Stimulated activated CD8-positive, alpha-beta memory T cell treated with anti-CD3 and anti-CD28 coated beads, Interleukin-12 subunit alpha, Interleukin-12 subunit beta, amount 100 ng/mL, for 1 hour (primary cell): ENCODE results near the gene VPS9D1.

Source experiments
- DNase-seq: peaks from one replicate; pipeline ENCODE4 v3.0.0-alpha.2; 2020; ENCODE audit warnings: low read depth

Gene VPS9D1, protein sequence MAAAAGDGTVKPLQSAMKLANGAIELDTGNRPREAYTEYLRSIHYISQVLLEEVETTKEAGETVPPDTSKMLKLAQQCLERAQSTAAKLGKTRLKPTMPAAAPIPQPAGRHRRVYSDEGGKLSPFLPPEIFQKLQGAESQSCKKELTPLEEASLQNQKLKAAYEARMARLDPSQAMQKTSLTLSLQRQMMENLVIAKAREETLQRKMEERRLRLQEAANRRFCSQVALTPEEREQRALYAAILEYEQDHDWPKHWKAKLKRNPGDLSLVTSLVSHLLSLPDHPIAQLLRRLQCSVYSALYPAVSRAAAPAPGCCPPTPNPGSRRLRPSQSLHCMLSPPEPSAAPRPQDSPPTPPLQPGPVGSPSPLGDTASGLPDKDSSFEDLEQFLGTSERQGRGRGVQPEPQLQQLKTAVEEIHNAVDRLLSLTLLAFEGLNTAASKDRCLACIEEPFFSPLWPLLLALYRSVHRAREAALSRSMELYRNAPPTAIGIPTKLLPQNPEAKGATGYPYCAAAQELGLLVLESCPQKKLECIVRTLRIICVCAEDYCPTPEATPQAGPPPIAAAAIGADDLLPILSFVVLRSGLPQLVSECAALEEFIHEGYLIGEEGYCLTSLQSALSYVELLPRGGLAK

GRCh38 chr16:89720813-89721545 is at the start of gene VPS9D1, which contains the start of gene ZNF276:
Gene VPS9D1 (minus strand): TSS chr16:89720898. CDS start chr16:89720861, 37 bp downstream.
Gene ZNF276 (plus strand): TSS chr16:89721537. CDS start chr16:89721641, 104 bp downstream.
- DNase-seq, result peak; percentile 77

DNA sequence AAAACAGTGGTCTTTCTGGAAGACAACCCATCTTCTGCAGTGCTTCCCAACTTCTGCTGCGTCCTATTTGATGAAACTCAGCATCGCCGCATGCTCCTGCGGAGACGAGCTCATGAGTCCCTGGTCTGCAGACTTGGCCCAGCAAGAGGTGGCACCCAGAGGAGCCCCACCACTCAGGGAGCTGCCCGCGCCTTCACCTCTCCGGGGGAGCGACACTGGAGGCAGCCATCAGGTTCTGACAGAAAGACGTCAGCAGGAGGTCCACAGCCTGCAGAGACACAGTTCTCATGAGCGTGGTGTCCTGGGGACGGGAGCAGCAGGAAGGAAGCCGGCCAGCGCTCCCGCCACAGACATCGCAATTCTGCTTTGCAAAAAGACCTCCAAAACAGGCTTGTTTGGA is 49.7 kb upstream of the VPS9D1 start:
- DNase-seq, result no peak

DNA sequence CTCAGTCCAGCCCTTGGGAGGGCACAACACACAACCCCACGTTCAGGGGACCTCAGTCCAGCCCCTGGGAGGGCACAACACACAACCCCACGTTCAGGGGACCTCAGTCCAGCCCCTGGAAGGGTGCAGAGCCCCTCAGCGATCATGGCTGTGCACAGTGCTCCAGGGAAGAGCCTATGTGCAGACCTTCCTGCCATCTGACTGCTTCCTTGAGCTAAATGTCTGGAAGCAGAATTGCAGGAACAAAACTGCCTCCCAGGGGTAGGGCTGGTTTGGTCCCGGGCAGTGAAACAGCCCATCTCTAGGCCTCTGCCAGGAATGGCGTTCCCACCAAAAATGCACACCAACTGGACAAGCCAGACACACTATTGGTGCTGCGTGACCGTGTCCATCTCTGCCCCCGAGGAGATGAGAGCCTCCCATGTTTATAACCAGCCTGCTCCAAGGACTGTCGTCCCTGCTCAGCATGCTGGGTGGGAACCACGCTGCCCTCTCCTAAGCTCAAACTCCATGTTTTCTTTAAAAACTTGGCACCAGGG is 44.7 kb upstream of the VPS9D1 start:
- no peak for DNase-seq

DNA sequence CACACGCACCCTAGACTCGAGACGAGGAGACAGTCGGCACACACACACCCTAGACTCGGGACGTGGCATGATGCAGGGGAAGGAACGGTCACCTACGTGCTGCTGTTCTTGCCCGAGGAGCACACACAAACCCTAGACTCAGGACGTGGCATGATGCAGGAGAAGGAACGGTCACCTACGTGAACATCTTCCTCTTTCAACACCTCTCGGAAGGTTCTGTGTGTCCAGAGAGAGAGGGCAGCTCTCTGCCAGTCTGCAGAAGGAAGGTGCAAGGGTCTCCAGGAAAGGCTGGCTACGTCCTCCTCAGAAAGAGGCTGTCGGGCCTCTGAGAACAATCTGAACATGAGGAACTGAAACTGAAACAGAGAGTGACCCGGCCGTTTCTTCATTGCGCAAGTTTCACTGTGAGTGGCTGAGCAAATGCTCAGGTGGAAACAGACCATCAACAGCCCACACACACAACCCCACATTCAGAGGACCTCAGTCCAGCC is 44.1 kb upstream of the VPS9D1 start:
- DNase-seq, result peak; percentile 28

GRCh38 chr16:89761304-89761922 is 40.7 kb upstream of the VPS9D1 start:
- DNase-seq, result no peak

DNA sequence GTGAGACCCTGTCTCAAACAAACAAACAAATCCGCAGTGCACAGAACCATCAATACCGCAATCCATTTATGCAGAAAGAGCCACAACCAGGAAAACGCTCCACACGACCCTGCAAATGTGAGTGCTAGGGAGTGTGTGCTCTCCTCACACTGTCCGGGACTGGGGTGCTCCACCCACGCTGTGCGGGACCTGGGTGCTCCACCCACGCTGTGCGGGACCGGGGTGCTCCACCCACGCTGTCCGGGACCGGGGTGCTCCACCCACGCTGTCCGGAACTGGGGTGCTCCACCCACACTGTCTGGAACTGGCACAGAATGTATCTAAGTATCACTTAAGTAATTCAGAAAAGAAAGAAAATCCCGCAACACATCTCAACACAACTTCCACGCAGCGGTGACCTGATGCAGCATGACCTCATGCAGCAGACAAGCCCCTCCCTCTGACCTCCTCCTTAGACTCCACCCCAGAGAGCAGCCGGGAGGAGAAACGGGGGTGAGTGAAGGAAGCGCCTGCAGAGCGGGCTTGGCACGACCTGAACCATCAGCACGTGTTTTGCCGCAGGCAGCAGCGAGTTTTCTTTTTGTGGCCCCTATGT is 39.1 kb upstream of the VPS9D1 start:
- no peak for DNase-seq

DNA sequence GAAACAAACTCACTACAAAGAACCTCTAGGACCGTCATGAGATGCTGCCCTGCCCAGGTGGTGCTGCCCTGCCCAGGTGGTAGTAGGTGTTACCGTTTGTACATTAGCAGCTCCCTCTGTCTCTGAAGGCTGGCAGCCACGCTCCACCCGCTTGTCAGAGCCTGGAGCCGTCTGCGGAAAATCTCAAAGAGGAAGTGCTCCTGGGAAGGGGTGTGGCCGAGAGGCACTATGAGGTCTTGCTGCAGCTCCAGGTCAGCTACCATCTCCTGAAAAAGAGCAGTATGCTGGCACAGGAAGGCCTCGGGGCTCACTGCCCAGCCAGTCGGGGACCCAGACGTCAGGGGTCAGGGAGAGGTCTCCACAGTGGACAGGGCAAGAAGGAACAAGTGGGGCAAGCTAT is 28.9 kb upstream of the VPS9D1 start:
- no peak for DNase-seq

DNA sequence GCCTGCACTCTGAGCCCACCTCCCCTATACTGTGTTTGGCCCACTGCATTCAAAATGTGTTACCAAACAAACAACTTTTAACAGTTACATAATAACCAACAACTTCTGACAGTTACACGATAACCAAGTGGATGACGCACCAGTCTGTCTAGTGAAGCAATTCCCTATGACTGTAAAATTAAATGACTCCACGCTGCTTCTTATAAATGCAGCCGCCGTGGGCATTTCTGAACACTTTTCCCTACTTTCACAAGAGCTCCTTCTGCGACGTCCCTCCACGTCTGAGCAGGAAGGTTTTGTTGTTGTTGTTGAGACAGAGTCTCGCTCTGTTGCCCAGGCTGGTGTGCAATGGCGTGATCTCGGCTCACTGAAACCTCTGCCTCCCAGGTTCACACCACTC is 28.2 kb upstream of the VPS9D1 start:
- no peak for DNase-seq

DNA sequence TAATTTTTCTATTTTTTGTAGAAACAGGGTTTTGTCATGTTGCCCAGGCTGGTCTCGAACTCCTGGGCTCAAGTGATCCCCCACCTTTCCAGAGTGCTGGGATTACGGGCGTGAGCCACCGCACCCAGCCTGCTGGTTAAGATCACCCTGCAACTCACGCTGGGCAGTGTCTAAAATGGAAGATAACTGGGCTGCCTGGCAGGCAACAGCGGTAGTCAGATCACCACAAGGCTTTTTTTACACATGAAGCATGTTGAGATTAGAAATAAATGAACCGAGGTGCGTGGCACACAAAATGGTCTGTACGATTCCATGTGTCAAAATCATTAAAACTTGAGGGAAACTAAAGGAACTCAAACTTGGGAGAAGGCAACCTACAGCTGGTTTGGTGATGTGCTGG is 27.4 kb upstream of the VPS9D1 start:
- DNase-seq, result no peak

DNA sequence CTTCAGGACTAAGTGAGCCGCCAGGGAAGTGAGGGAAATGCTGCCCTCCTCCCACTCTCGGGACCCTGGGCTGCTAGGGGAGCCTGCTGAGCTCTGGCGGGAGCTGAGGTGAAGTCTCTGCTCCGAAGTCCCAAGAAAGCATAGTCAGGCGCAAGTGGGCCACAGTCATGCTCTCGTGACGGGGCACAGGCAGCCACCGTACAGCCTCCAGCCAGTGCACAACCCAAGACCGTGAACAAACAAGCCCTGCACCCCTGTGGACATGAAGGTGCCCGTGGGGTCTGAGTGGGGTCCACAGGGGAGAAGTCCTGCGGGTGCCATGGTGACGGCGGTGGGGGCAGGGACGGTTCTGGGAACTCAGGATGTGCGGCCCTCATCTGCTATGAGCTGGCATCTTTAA is 25.3 kb upstream of the VPS9D1 start:
- no peak for DNase-seq

DNA sequence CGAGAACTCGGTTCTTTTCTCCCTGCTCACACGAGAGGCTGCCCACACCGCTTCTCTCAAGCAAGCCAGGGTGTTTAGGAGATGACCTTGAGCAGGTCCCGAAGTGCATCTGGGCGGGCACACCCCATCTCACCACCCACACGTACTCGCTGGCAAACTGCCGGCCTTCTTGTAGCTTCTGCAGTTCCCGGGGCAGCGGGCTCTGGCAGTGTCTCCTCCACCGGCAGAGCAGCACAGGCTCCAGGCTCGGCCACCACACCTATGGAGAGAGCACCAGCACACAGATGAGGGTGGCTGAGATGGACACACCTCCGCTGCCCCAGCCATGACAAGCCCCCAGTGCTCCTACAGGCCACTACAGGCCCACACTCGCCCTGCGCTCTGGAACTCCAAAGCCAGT is 24.1 kb upstream of the VPS9D1 start:
- no peak for DNase-seq

GRCh38 chr16:89742948-89743347 is 22.2 kb upstream of the VPS9D1 start:
- no peak for DNase-seq

- no peak for DNase-seq
Observed at GRCh38 chr16:89741342-89742014, 20.8 kb upstream of the VPS9D1 start.

- no peak for DNase-seq
Observed at GRCh38 chr16:89739383-89739782, 18.7 kb upstream of the VPS9D1 start.

GRCh38 chr16:89738538-89739317 is 18.0 kb upstream of the VPS9D1 start:
- DNase-seq, result no peak

DNA sequence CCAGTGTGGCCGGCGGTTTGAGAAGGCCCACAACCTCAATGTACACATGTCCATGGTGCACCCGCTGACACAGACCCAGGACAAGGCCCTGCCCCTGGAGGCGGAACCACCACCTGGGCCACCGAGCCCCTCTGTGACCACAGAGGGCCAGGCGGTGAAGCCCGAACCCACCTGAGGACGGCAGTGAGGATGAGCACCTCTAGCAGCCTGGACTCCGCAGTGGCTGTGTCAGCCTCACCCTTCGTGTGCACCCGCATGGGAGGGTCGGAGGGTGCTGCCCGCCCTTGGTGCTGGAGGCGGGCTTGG is 17.3 kb upstream of the VPS9D1 start:
- DNase-seq, result no peak

DNA sequence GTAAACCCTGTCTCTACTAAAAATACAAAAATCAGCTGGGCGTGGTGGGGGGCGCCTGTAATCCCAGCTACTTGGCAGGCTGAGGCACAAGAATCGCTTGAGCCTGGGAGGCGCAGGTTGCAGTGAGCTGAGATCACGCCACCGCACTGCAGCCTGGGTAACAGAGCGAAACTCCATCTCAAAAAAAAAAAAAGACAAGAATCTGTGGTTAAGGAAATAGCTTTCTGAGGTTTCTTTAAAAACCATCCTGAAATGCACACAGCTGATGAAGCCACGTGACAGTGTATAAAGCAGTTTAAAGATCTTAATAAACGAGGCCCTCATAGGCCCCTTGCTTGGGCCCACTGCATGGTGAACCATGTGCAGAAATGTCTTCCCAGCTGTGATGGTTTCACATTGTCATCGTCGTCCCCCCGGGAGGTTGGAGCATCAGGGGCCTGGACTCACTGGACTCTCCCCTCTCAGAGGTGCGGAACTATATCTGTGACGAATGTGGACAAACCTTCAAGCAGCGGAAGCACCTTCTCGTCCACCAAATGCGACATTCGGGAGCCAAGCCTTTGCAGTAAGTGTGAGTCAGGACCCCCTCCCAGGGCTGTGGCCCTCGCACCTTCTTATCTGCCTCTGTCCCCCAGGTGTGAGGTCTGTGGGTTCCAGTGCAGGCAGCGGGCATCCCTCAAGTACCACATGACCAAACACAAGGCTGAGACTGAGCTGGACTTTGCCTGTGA is 16.8 kb upstream of the VPS9D1 start:
- no peak for DNase-seq

DNA sequence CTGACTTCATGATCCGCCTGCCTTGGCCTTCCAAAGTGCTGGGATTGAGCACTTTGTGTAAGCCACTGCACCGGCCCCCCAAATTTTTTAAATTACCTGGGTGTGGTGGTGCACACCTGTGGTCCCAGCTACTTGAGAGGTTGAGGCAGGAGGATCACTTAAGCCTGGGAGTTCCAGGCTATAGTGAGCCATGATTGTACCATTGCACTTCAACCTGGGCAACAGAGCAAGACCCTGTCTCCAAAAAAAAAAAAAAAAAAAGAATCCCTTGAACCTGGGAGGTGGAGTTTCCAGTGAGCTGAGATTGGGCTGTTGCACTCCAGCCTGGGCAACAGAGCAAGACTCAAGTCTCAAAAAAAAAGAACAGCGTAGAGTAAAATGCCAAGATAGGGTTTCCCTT is 15.9 kb upstream of the VPS9D1 start:
- DNase-seq, result no peak

- DNase-seq, result no peak
Observed at GRCh38 chr16:89733792-89734191, 13.1 kb upstream of the VPS9D1 start.

DNA sequence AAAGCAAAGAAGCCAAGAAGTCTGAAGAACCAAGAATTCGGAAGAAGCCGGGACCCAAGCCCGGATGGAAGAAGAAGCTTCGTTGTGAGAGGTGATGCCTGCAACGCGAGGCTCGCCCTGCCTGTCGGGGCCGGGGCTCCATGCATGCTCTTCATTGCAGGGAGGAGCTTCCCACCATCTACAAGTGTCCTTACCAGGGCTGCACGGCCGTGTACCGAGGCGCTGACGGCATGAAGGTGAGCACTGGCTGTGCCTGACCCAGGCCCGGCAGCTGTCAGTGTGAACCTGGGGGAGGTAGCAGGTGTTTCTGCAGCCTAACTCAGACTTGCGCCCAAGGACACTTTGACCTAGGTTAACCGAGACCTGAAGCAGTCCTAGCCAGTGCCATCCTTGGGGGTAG is 12.6 kb upstream of the VPS9D1 start:
- no peak for DNase-seq
